ENCODE results near the gene CEBPZOS. TPM values are rescaled to one million over a fixed set of nuclear protein-coding genes. Genes with fewer than 3 reads are reported as not detected.

CEBPZOS gene
- total and polyA plus RNA-seq, 2 of the 4 experiments (the other 2 are of a cell fraction): 16.8 to 31.5 TPM

- Histone ChIP-seq H3K4me3 (ENCODE audit: insufficient read depth, low read depth, low read length) (no peak overlapping the region), H2BK20ac (ENCODE audit: low read depth, low read length) (no peak overlapping the region), H3K56ac (ENCODE audit: extremely low read depth, insufficient read depth, low read length) (no peak overlapping the region), H3K9ac (ENCODE audit: low read depth, low read length) (no peak overlapping the region), H3K4me1 (ENCODE audit: control insufficient read depth, insufficient read depth, low read length) (no peaks in the 10 kb centered on the region), H3K14ac (replicated peaks; ENCODE audit: low read depth, low read length) (no peak overlapping the region), H2BK5ac (ENCODE audit: low read depth, low read length, poor library complexity, severe bottlenecking) (no peak overlapping the region), H4K5ac (ENCODE audit: low read depth, low read length) (no peak overlapping the region), H3K4me2 (ENCODE audit: low read depth, low read length) (no peak overlapping the region), H2AK9ac (replicated peaks; ENCODE audit: low read depth, low read length, poor library complexity) (no peak overlapping the region), H3K4ac (ENCODE audit: low read depth, low read length) (no peak overlapping the region), H3K9me1 (ENCODE audit: insufficient read depth, low read length) (no peaks in the 10 kb centered on the region), H4K20me1 (ENCODE audit: insufficient read depth, low read length) (no peaks in the 10 kb centered on the region; the same call in 1 of the 2 replicates), H4K8ac (ENCODE audit: low read depth in 2 of 2, low read length in 2 of 2) (no peak overlapping the region), H3K27ac (ENCODE audit: insufficient read depth, low read length) (no peak overlapping the region), H4K91ac (ENCODE audit: insufficient read depth, low read depth, low read length) (no peak overlapping the region), H2AFZ (replicated peaks; ENCODE audit: low read length, poor library complexity) (no peak overlapping the region), H3K79me1 (ENCODE audit: low read depth in 1 of 2, low read length in 2 of 2) (peaks cover 19 to 34% of the 10 kb centered on the region in 2 experiments), H2BK120ac (ENCODE audit: low read depth, low read length) (no peak overlapping the region), H3K9me3 (ENCODE audit: control insufficient read depth, insufficient read depth, low read length) (no peaks in the 10 kb centered on the region), H3K23ac (ENCODE audit: low read depth, low read length) (no peak overlapping the region), H2AK5ac (ENCODE audit: low read depth, low read length) (no peak overlapping the region), H2BK15ac (ENCODE audit: low read depth, low read length) (no peak overlapping the region), H3K36me3 (ENCODE audit: control insufficient read depth, insufficient read depth, low read length) (peaks cover 28% of the 10 kb centered on the region), H3K27me3 (ENCODE audit: control insufficient read depth, insufficient read depth, low read length) (no peaks in the 10 kb centered on the region), H3K18ac (ENCODE audit: low read depth, low read length) (no peak overlapping the region)
- ChIA-PET CTCF (no interaction called here), POLR2A (ENCODE audit: unreplicated experiment) (no interaction called here)
- BruUV-seq (replicated peaks): no TSS peak
- TF ChIP-seq RAD21 (IDR thresholded peaks at IDR 0.05; ENCODE audit: low read length) (no peak), BHLHE40 (IDR thresholded peaks at IDR 0.05; ENCODE audit: low read depth, low read length) (no peak), CHD1 (IDR thresholded peaks at IDR 0.05; ENCODE audit: low read depth, low read length) (no peak)
- DNase-seq (no peak), ATAC-seq (ENCODE audit: low read depth) (no peak)
- no CpG with 5 or more reads among the region's 4 CpGs for WGBS, 2 experiments (ENCODE audit: extremely low coverage in 2 of 2, insufficient read length in 1 of 2)
- intact Hi-C loops (cut with micrococcal nuclease) (no loop called here), in situ Hi-C loops (cut with MboI; ENCODE audit: low sequenced_read_pairs) (no loop called here), dilution Hi-C loops (cut with HindIII; ENCODE audit: low sequenced_read_pairs, unreplicated experiment) (no loop called here)
These were observed 26.8 kb downstream of the CEBPZOS start for GRCh38 chr2:37223131-37223530.
